CD4-positive, alpha-beta T cell treated with Interleukin-15 for 1 hour (primary cell): Measurements from ENCODE around the gene PANK1.
A peak's percentile ranks its signal among the peaks of the same experiment; 100 is the strongest.
"Not testable (repeated sequence)": the region's sequence is repeated elsewhere in the genome, so short reads cannot be mapped to it uniquely, and the experiment has no call there.

Experiments
- DNase-seq: peaks from one replicate; pipeline ENCODE4 v3.0.0-alpha.2; 2020

PANK1 gene

GRCh38 chr10:89651916-89652573 is 7.0 kb upstream of the PANK1 start:
- DNase-seq, result no peak

DNA sequence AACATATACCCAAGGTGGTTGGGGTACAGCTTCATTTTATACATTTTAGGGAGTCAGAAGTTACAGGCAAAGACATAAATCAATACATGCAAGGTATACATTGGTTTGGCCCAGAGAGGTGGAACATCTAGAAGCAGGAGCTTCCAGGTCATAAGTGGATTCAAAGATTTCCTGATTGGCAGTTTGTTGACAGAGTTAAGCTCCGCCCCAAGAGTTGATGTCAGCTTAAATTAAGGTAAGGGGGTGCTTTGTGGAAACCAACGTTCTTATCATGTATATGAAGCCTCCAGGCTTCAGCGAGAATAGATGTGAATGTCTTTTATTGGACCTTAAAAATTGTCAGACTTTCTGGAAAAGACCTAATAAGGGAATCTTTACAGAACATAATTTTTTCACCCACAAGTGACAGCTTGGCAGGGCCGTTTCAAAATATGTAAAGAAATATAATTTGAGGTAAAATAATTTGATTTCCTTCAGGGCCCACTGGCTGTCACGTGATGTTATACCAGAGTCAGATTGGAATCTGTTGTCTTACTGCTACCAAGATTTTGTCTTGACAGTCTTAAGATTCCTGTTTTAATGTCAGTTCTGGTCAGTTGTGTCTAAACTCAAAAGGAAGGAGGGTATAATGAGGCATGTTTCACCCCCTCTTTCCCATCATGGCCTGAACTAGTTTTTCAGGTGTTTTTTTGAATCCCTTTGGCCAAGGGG is 6.3 kb upstream of the PANK1 start:
- DNase-seq, result no peak

DNA sequence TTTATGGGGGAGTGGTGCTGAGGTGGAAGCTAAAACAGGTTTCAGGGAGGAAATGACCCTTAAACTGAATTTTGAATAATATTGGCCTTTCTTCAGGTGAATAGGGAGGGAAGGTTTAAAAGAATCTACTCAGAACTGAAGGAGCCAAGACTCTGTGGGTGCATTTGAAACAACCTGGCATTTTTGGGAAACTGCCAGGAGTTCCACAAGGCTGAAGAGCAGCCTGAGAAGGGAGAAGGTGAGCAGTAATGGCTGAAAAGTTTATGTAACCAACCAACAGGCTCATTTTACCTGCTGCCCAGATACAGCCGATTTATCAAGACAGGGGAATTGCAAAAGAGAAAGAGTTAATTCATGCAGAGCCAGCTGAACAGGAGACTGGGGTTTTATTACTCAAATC is 4.0 kb upstream of the PANK1 start:
- no peak for DNase-seq

GRCh38 chr10:89648074-89648473 is 3.0 kb upstream of the PANK1 start:
- DNase-seq, result no peak

GRCh38 chr10:89646889-89647657 is 2.0 kb upstream of the PANK1 start:
- DNase-seq, result no peak

DNA sequence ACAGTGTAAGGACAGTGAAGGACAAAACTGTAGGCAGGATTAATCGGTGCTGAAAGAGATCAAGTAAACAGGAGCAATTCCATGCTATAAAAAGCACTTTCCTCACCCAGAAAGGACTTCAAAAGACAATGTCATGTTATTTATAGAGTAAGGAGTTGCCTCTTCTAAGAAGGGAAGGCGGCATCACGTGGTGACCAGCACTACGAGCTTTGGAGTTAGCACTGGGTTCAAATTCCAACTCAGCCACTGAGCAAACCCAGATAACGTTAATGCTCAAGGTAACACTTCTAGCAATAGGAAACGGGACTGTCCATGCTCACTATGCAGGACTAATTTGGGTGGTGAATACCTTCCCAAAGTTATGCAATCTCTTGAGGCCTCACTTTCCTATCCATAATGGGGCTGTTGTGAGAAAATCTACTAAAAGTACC is 715 bp upstream of the PANK1 start:
- no peak for DNase-seq

DNA sequence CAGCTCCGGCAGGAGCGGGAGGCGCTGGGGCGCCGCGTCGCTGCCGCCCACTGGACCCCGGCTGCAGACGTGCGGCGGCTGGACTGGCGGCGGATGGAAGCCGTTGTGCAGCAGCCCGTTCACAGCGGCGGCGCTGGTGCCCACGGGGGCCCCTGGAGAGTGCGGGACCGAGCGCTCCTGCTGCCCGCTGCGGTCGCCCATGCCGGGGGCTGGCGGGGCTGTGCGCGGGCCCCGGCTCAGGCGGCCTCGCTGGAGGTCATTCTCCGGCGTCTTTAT is 413 bp downstream of the PANK1 start:
- DNase-seq, result no peak

DNA sequence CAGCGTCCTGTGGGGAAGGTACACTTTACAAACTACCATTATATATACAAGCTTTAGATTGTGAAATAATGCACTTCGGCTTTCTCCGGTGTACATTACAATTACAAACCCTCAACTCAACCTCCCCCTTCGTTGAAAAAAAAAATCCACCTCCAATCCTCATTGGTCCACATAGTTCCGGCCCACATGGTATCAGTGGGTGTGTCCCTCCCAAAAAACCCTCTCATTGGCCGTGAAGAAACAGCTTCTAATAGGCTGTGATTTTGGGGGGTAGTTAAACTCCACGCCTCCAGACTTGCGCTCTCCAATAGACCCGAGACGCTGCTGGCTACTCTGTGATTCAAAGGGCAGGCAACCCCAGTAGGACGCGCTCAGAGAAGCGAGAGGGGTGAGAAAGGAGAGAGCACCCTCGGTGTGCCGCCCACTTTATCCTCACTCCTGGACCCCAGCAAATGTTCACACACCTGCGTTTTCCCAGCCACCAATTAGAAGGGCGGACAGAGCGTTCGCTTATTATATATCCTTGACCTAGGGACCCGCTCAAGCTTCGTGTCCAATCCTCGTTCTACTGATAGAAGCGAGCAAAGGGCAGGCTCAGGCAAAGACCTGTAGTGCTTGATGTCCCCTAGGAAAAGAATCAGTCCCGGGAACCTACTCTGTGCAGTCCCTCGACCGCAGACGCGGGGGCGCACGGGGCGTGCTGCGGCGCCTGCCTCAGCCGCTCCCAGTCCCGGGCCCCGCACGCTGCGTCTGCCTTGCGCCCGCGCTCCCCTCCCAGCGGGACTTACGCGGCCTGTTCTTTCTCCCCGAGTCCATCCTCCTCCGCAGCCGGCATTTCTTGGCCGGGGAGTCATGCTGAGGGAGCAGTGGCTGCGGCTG is 991 bp downstream of the PANK1 start:
- peak; percentile 79 for DNase-seq

GRCh38 chr10:89643431-89643811 is 1.6 kb downstream of the PANK1 start:
- DNase-seq, result no peak

GRCh38 chr10:89642193-89642592 is 2.8 kb downstream of the PANK1 start:
- no peak for DNase-seq

- no peak for DNase-seq
Measured at GRCh38 chr10:89640241-89640640, 4.8 kb downstream of the PANK1 start.

DNA sequence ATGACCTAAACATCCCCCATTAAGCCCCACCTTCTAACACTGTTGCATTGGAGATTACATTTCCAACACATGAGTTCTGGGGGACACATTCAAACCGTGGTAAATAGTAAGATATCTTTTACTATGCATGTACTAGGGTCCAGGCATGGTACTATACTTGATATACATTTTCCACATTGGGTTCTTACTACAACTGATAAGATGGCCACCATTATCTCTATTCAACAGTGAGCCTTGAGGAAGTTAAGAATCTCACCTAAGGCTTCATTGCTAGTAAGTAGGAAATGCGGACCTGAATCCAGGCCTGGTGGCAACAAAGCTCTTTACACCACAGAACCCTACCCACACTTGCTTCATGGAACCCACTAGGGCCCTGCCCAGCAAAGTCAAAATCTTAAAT is 5.7 kb downstream of the PANK1 start:
- DNase-seq, result no peak

GRCh38 chr10:89637113-89637512 is 7.9 kb downstream of the PANK1 start:
- DNase-seq, result no peak

GRCh38 chr10:89634637-89635036 is 10.4 kb downstream of the PANK1 start:
- no peak for DNase-seq

DNA sequence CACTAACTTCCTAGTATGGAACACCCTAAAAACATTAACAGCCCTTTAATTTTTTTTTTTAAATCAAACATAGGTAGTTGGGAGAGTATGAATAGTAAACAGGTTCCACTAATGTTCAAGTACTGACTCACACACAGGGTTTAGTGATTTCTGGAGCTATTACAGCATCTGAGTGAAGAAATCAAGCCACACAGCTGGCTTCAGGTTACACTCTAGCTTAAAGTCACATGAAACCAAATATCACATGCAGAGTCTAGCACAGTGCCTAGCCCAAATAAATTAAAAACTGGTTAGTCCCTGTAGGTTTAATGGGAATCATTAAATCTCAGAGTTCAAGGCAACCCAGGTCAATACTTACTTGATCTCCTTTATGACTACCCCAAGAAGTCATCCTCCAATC is 11.6 kb downstream of the PANK1 start:
- DNase-seq, result no peak

GRCh38 chr10:89632824-89633223 is 12.2 kb downstream of the PANK1 start:
- DNase-seq, result no peak

DNA sequence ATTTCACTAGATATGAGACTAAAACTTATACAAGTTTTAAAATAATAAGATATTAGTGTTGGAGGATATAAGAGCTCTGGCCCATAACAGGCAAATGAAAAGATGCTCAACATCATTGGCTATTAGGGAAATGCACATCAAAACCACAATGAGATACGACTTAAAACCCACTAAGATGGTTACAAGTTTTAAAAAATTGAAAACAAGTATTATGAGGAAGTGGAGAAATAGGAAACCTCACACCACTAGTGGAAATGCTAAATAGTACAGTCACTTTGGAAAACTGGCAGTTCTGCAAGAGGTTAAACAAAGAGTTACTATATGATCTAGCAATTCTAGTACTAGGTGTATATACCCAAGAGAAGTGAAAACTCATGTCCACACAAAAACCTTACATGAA is 17.2 kb downstream of the PANK1 start:
- DNase-seq, result no peak

GRCh38 chr10:89625041-89625765 is 19.8 kb downstream of the PANK1 start:
- DNase-seq, result no peak

- no peak for DNase-seq
Measured at GRCh38 chr10:89624020-89624419, 21.0 kb downstream of the PANK1 start.

GRCh38 chr10:89622151-89622550 is 22.9 kb downstream of the PANK1 start:
- DNase-seq, result no peak

DNA sequence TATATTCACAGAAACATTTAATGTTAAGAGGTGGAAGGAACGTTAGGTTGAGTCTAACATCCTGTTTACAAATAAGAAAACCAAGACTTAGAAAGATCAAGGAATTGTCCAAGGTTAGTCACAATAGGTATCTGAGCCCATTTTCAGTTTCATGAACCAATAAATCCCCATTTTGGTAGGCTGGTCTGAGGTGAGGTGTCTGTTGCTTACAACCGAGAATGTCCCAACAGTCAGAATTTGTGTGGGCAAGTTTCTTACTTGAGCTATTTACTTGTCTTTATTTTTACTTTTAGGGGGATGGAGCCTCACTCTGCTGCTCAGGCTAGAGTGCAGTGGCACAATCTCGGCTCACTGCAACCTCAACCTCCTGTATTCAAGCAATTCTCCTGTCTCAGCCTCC is 23.6 kb downstream of the PANK1 start:
- no peak for DNase-seq

DNA sequence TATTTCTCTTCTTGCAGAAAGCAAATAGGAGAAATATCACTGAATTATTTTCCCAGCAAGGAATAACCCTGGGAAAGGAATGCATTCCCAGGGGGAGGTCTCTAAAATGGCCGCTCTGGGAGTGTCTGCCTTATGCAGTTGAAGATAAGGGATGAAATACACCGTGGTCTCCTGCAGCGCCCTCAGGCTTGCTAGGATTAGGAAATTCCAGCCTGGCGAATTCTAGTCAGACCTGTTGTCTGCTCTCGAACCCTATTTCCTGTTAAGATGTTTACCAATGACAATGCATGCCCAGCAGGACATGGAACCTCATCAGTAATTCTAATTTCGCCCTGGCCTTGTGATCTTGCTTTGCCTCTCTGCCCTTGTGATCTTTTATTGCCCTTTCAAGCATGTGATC is 24.7 kb downstream of the PANK1 start:
- DNase-seq, result not testable (repeated sequence)

DNA sequence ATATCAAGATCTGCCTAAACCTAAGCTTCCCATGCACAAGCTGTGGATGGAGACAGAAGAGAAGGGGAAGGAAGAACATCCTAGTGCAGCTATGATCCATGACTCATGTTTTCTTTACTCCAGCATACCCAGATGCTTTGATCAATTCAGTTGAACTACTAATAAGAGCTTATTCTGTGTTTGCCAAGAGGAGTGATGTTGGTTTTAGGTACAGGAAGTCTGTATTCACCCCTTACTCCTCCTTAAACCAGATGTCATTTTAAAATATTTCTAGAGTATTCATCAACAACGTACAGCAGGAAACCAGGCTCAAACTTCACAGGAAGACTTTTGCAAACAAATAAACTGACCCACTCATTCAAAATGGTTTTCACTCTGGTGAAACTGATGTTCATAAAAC is 29.2 kb downstream of the PANK1 start:
- DNase-seq, result no peak
